ENCODE measurements around the gene STX7. TPM values are rescaled to one million over a fixed set of nuclear protein-coding genes. Genes with fewer than 3 reads are reported as not detected.

The STX7 gene
- total and polyA plus RNA-seq, 9 donors = 21.3 to 57.2 (median 44.0) TPM

Small RNAs within 50 kb of the gene (small RNA-seq; reads per million reads assigned to genes)
- not detected for gene TAAR7P

Other genes with a start within 250 kb of the STX7 start
- 1 to 10 TPM in 3 of 7 donors, under 1 TPM in 4; 0.36 to 1.8 (median 0.77) TPM for gene MOXD1, start 111.6 kb downstream of the STX7 start, total RNA-seq
- 1 to 10 TPM in 1 of 2 donors, under 1 TPM in 1; 0.31 to 4.2 TPM for gene MOXD1, start 111.6 kb downstream of the STX7 start, polyA plus RNA-seq
- gene TAAR9, start 25.2 kb upstream of the STX7 start, total RNA-seq = not detected
- gene TAAR9, start 25.2 kb upstream of the STX7 start, polyA plus RNA-seq = not detected
- gene TAAR8, start 39.6 kb upstream of the STX7 start, total RNA-seq = not detected
- not detected for gene TAAR8, start 39.6 kb upstream of the STX7 start, polyA plus RNA-seq
- gene TAAR6, start 57.2 kb upstream of the STX7 start, total RNA-seq = not detected
- gene TAAR6, start 57.2 kb upstream of the STX7 start, polyA plus RNA-seq = not detected
- not detected for gene TAAR5, start 76.6 kb upstream of the STX7 start, total RNA-seq
- not detected for gene TAAR5, start 76.6 kb upstream of the STX7 start, polyA plus RNA-seq
- gene TAAR2, start 111.2 kb upstream of the STX7 start, total RNA-seq = not detected
- not detected for gene TAAR2, start 111.2 kb upstream of the STX7 start, polyA plus RNA-seq
- gene TAAR1, start 146.1 kb upstream of the STX7 start, total RNA-seq = under 1 TPM in 1 of 7 donors, not detected in 6; 0.28 TPM
- gene TAAR1, start 146.1 kb upstream of the STX7 start, polyA plus RNA-seq = not detected
- 1 to 10 TPM in 4 of 7 donors, under 1 TPM in 2, not detected in 1; 0.28 to 5.0 (median 1.3) TPM for gene VNN1, start 200.9 kb upstream of the STX7 start, total RNA-seq
- 1 to 10 TPM in 1 of 2 donors, under 1 TPM in 1; 0.34 to 1.2 TPM for gene VNN1, start 200.9 kb upstream of the STX7 start, polyA plus RNA-seq
- 1 to 10 TPM in 4 of 7 donors, under 1 TPM in 3; 0.59 to 4.9 (median 1.4) TPM for gene VNN2, start 244.8 kb upstream of the STX7 start, total RNA-seq
- 1 to 10 TPM; 1.0 to 7.2 TPM for gene VNN2, start 244.8 kb upstream of the STX7 start, polyA plus RNA-seq